GM12874 (cell line): ENCODE data around the gene CTU1.

Experiments
- CTCF ChIP-seq: IDR thresholded peaks from 2 replicates; pipeline ENCODE4 v1.5.1; 2011; ENCODE audit warnings: low read depth, mild to moderate bottlenecking, control low read depth, low read length, moderate library complexity; ENCODE audit not compliant: insufficient read depth

Gene CTU1

GRCh38 chr19:51138549-51138979 lies 30.4 kb upstream of the CTU1 start:
- TF ChIP-seq CTCF, result no peak

- TF ChIP-seq CTCF, result no peak
Observed at GRCh38 chr19:51137792-51138425, 29.7 kb upstream of the CTU1 start.

GRCh38 chr19:51136851-51137551 lies 28.8 kb upstream of the CTU1 start:
- TF ChIP-seq CTCF, result no peak

- no peak for TF ChIP-seq CTCF
Observed at GRCh38 chr19:51135986-51136762, 28.0 kb upstream of the CTU1 start.

- TF ChIP-seq CTCF, result no peak
Observed at GRCh38 chr19:51135004-51135403, 26.8 kb upstream of the CTU1 start.

GRCh38 chr19:51131780-51132680 lies 23.8 kb upstream of the CTU1 start:
- TF ChIP-seq CTCF, result peak; percentile 29

- TF ChIP-seq CTCF, result no peak
Observed at GRCh38 chr19:51129716-51130115, 21.5 kb upstream of the CTU1 start.
